NCI-H2081 (cell line): ENCODE results near the gene SAT1.
"Not testable (repeated sequence)": the region's sequence is repeated elsewhere in the genome, so short reads cannot be mapped to it uniquely, and the experiment has no call there.

ENCODE experiments used
- DNase-seq, 2 experiments: peaks; one replicate each; lab custom pipeline; 2025; lab: John Stamatoyannopoulos, UW

SAT1 gene

DNA sequence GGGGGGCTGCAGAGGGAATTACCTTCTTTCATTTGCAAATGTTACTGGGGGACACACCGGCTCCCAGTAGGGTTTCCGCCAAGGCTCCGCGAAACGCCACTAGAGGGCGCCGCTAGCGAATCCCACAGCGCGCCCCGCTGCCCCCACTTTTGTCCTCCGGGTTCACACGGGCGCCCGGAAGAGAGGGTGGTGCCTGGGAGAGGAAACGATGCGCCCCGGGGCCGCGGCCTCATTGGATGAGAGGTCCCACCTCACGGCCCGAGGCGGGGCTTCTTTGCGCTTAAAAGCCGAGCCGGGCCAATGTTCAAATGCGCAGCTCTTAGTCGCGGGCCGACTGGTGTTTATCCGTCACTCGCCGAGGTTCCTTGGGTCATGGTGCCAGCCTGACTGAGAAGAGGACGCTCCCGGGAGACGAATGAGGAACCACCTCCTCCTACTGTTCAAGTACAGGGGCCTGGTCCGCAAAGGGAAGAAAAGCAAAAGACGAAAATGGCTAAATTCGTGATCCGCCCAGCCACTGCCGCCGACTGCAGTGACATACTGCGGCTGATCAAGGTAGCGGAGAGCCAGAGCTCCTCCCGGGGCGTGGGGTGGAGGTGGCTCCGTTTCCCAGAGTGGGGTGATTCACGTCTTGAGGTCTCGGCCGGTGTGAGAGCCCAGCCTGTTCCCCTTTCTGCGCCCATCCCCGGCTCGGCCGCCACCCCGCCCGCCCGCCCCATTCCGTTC, at the start of gene SAT1:
TSS of gene SAT1 (plus strand) at position 311 of the 726 bp plus-strand sequence. CDS start at position 490, 179 bp downstream.
- peak; percentile 95 to 96 for DNase-seq

DNA sequence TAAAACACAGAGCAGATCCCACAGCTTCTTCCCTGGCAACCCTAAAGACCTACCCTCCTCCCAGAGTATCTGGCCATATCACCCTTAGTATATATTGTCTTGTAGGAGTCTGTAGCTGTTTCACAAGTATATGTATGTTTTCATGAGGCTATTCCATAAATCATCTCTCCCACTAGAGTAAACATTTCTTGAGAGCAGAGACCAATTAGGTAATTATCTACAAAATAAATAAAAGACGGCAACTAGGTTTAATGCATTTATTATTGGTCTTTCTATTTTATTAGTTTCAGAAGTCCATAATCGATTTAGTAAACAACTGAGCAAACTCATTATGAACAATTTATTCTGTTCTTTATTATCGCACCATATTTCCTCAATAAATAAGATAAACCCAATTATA, 46.9 kb upstream of the SAT1 start:
- peak in 1 of 2 experiments; percentile 9 for DNase-seq

DNA sequence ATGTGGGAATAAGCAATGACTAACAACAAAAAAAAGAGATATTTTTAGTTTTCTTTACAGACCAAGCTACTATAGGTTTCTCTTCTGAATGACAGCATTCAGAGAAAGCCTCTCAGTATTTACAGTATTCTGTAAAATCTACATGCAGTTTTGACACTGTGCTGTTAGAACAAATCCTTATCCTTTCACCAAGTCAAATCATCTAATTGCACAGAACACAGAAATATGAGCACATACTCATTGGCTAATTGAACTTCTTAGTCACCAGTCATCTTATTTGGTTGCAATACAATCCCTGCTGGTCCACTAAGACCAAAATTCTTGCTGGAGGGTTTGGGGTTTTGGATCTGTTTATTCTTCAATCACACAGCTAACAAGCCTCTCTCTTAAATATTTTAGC, 45.6 kb upstream of the SAT1 start:
- DNase-seq = no peak

DNA sequence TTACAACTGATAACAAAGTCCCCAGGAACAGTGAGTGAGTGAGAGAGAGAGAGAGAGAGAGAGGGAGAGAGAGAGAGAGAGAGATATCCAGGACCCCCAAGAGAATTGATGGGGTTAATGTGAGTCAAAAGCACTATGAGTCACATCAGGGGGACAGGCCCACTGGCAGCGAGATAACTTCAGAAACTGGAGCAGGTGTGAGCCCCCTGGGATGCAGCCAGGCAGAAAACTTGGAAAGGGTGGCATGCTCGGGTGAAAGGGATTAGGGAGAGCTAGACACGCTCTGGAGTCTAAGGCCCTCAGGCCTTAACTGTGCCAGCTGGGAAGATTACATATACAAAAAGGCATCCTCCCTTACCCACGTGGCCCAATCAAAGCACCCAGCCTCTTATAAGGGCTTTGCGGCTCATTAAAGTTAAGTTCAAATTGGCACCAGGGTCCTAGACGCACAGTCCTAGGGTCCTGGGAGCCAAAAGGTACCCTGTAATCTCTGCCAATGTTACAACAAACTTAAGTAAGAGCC, 40.7 kb upstream of the SAT1 start:
- DNase-seq = peak in 1 of 2 experiments; percentile 2

DNA sequence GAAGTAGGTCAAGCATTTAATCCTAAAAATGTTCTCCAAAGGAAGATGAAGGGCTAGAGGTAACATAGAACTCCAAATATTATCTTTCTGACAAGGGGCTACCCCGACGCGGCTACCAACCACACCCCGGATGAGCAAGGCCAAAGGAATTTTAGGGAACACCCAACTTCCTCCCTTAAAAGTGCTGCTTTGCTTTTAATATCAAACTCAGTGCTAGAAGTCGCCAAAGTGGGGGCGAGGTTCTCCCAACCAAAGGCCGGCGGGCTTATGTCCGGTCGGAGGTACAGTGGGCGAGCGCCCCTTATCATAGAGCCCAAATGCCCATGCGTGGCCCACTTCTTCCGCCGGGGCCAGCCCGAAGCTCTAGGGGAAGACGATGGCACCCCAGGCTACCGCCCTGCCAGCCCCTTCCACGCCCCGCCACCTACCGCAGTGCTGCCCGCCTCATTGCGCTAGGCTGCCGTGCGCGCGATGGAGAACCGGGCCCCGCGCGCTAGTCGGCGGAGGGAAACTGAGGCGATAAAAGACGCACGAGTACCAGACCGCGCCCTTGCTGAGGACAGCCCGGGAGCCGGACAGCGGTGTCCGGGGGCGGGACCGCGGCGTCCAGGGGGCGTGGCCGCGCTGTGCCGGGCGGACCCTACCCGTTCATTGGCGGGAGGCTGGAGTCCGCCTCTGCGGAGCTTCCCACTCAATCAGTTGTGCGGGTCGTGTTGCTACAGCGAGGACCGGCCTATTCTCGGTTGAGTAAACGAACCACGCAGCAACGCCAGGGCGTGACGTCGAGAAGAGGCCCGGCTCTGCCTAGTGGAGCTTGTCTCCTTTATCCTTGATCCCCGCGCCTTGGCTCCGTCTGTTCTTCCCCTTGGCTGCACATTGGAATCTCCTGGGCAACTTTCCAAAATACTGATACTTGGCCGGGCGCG, 40.0 kb upstream of the SAT1 start, which contains the start of gene ACOT9:
TSS of gene ACOT9 (minus strand) at position 580 of the 926 bp plus-strand sequence. CDS start at position 448, 132 bp downstream.
- peak; percentile 52 to 81 for DNase-seq

DNA sequence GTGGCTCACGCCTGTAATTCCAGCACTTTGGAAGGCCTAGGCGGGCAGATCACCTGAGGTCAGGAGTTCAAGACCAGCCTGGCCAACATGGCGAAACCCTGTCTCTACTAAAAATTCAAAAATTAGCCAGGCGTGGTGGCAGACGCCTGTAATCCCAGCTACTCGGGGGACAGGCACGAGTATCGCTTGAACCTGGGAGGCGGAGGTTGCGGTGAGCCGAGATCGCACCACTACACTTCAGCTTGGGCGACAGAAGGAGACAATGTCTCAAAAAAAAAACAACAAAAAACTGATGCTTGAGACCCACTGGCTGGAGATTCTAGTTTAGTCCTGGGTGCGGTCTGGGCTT, 39.4 kb upstream of the SAT1 start:
- not testable (repeated sequence) for DNase-seq

DNA sequence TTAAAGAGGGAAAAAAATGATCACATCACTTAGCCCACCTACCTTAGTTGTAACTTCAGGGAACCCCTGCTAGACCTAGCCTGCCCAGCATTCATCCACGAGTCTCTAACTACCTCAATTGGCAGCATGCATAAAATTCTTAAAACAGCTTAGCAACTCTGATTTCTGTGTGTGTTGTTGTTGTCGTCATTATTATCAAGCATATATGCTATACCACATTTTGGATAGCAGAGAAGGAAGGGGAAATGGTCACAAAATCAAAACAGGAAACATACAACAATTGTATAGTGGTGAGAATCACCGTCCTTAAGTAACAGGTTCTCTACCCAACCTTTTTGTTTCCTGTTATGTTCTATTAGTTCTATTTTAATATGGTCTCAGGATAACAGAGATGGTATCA, 37.2 kb upstream of the SAT1 start:
- no peak for DNase-seq

DNA sequence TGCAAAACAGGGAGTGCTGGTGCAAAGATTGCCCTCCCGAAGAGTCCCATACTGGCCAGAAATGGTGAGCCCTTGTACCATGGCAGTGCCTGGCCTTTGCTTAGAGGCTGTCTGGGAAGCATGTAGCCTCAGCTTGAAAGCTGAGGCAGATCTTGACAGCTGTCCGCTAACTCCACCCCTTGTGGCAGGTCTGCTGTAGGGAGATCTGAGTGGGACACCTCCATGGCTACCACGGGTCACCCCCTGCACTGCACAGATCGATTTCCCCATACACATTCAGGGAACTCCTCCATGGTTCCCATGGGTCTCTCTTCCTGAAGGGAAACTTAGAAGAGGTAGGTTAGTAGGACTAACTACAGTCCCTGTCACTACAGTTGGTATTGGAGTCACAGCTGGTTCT, 33.8 kb upstream of the SAT1 start:
- no peak for DNase-seq

DNA sequence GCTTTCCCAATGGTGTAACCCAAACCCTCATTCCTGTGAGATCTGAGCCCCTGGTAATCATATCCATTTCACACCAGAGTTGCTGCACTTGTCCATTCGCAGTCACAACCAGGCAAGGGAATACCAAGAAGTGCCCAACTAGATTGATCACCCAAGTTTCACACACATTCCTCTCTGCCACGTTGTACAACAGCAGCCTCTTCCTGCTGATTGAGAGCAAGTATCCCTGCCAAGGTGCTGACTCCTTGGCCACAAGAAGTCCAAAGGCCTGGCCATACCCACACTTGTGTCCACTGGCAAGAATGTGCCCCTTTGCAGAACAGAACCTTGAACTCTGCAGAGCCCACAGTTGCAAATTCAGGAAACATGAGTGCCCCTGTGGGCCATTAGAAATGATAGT, 33.4 kb upstream of the SAT1 start:
- DNase-seq = no peak

DNA sequence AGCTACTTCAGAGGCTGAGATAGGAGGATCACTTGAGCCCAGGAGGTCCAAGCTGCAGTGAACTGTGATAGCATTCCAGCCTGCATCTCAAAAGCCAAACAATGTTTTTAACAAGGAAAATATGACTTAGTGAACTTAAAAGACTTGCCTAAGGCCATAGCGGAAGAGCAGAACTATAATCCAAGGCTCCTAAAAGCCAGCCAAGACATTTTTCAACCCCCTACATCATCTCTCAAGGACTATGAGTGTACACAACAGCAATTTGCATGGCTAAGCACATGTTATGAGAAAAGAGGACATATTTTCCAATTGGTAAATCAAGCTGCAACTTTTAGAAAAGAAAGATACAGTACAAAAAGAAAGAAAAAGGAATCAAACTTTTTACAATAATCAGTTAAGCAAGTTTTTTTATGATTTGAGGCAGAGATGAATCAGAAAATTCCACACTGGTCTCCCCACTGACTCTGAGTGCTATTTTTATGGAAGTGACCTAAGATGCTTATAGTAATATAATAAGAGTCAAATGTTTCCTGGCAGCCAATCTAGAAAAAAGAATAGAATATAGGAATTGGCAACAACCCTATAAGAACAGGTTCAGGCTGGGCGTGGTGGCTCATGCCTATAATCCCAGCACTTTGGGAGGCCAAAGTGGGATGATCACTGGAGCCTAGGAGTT, 30.1 kb upstream of the SAT1 start:
- DNase-seq = no peak

DNA sequence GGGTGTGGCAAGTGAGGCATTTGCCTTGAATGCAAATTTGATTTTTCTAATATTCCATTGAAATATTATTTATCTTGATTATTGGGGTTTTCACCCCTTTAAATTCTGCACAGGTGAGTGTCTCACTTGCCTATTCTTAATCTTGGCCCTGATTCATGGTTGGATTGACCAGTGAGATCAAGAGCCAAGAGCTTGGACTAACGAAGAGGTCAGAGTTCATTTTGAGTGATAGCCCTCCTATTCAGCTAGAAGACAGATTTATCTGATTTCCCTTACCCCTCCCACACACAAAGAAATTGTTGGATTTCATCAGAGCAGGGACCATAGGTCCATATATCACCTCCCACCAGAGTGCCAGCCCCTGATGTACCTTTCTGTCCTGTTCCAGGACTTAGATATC, 28.3 kb upstream of the SAT1 start:
- no peak for DNase-seq

DNA sequence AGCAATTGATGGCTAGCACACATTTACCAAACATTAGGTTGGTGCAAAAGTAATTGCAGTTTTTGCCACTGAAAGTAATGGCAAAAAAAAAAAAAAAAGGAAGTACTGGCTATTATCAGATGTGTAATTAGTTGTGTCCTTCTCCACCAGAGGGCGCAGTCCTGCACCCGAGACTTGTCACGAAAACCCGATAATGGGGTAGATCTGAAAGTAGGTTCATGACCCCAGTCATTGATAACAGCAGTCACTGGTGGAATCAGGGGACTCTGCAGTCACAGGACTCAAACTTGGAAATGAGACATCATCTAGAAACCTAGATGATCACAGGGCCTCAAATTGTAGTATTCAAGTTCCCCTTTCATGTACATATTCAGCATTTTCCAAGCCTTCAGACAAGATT, 26.8 kb upstream of the SAT1 start:
- peak; percentile 17 to 43 for DNase-seq

DNA sequence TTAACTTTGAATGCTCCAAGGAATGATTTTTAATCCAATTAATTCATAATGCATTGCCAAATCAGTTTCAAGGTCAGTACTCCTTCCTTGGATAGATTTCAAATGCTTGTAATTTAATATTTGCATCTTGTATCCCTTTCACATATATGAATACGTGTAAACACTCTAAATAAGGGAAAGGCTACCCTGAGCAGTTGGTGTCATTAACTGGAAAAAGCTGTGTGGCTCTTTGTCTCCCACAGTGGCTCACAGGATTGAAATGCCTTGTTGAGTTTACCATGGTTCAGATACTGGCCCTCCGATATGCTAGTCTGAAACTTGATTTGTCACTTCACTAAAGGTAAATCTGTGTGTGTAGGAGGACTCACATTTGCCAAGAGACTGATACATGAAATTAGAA, 23.2 kb upstream of the SAT1 start:
- no peak for DNase-seq

DNA sequence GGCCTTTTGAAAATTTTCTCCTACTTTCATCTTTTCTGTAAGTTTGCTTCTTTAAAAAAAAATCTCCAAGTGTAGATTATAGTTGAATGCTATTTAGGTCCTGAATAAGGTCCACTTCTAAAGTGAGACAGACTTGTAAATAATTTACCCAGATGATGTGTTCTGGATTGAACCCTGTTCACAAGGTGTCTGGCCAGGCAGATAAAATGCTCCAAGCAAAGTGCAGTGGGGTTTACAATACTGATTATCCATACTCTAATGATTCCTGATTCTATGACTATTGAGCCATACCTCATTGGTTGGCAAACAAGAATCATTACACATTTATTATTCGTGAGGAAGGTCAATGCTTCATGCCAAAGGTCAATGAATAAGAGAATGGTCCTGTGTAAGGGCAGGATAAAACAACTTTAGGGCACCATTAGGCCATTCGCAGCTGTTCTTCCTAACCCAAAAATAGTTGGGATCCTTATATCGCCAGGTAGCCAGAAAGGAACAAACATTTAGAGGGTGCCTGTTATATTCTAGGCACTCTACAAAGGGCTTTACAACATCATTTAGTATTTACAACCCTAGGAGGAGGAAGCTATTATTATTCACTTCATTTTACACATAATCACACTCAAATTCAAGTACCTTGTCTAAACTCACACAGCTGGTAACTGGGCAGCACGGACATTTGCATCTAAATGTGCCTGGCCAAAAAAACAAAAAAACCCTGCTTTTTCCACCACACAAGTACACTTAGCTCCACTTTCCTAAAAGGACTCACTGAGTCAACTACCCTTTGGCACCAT, 18.6 kb upstream of the SAT1 start:
- no peak for DNase-seq

DNA sequence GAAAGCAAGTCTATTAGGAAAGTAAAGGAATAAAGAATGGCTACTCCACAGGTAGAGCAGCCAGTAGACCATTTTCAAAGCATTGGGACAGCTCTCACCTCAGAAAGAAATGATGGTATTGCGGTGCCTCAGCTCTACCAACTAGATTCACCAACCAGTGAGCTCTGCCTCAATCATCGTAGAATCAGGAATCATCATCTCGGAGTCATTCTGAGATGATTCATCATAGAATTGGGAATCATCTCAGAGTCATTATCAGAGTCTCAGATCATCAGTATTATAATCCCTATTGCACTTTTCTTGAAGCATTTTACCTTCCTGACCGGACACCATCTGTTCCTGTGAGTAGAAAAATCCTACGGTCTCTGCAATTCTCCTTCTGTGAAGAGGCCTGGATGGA, 17.5 kb upstream of the SAT1 start:
- no peak for DNase-seq

DNA sequence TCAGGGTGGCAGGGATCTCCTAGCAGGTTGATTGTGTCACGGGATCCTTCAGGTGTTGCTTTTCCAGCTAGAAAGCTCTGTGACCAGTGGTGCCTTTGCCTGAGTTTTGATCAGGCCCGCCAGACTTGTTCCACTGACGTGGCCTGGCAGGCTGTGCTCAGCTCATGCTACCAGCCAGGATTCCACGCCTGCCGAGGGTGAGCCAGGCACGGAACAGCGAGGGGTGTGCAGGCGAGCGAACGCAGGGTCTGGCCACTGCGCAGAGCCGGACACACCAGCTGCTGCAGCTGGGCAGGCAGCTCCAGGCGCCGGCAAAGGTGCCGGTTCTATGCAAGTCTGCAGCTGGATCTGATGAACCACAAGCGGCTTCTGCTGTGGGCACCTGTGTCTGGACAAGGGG, 17.1 kb upstream of the SAT1 start:
- no peak for DNase-seq

DNA sequence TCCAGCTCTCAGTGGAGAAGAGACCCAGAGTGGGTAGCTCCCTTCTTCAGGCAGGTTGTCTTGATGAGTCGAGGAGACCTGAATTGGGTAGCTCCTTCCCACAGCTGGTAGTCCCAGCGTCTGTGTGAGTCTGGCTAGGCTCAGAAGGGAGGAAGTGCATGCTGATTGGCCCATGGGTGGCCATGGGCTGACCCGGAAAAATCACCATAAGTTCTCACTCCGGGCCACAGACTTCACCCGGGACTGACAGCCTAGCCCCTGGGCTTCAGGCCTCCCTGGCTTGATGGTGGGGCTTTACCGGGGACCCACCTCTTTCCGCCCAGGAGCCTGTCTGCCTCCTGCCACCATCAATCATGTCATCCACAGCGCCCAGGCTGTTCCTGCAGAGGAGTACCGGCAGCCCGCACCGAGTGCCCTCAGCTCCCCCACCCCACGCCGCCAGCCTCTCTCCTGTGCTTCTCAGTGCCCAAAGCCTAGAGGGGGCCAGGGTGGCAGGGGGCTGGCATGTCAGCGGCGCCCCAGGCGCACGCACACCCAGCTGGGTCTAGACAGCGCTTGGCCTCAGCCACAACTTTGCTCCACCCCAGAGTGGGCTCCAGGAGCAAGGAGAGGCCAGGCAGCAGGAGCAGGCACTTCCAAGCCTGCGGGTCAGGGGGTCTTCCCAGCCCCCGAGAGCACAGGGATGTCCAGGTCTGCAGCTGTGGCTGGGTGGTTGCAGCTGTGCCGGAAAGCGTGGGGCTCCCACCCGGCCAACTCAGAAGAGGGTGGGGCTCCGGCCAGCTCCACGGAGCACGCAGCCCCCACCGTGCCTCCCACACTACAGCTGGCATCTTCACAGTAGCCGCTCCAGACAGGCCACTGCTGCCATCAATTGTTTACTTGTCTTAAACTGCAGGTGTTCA, 16.1 kb upstream of the SAT1 start:
- DNase-seq = no peak

DNA sequence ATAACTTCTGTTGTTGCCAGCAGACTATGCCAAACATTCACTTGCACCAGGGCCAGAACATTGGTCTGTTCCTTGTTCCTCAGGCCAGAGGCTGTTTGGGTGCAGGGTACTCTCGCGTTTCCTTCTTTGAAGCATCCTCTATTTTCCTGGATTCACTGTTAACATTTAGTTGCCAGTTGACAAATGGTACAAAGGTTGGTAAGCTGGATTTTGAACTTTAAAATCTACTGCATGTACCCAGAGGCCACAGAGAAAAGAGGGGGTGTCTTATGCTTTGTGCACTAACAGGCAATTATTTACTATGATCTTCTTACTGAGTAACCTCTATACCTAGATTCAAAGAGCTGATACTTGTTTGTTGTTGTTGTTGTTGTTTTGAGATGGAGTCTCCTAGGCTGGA, 12.8 kb upstream of the SAT1 start:
- no peak for DNase-seq

DNA sequence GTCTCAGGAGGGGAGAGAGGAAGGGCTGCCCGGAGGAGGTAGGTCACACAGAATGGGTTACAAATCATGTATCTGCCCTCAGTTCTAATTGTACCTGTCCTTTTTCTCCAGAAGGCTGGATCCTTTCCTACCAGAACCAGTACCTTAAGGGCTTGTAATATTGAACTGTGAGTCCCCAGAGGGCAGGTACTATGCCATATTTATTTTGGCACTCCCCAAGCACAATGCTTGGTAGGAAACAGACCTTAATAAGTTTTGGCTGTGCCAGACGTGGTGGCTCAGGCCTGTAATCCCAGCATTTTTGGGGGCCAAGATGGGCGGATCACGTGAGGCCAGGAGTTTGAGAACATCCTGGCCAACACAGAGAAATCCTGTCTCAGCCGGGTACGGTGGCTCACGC, 11.9 kb upstream of the SAT1 start:
- not testable (repeated sequence) for DNase-seq

DNA sequence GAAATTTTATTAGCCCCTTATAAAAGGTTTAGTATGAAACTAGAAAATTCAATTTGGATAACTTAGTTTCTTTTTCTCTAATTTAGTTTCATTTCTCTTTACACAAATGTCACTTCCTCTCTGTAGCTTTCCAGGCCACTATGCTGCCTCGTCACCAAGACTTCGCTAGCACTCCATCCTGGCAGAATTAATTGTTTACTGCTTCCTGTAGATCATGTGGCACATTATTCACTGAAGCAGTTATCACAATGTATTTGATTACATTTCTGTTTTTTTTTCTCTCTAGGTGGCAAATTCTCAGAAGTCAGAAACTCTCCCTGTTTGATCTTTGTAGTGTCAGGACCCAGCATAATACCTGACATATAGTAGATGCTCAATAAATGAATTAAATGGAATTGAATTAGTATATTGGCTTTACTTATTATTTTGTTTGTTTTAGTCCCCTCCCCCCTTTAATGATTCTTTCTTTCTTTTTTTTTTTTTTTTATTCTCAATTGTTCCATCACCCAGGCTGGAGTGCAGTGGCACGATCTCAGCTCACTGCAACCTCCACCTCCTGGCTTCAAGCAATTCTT, 9.3 kb upstream of the SAT1 start:
- DNase-seq = no peak
